Pons (tissue), 1 donor: ENCODE data around the gene ADAMTSL1.

Experiments used
- DNase-seq: peaks from one replicate; pipeline ENCODE4 v3.0.0-alpha.2; 2016; ENCODE audit warnings: low spot score

The ADAMTSL1 gene

DNA sequence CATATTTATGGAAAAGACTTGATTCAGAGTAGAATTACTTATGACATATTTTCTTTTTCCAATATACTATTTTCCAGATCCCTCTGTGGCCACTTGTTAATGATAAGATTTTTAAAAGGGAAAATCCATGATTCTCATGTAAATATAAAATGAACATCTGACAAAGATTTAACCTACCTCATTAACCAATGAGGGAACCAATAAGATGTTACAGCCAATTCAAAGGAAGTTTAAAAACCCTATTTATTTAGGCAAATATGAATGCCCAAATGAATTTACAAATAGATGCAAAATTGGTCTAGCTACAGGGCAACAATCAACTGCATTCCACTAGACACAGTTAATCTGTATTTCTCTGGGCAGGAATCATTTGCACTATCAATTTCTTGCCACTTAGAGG is 226.8 kb downstream of the ADAMTSL1 start:
- DNase-seq, result no peak

DNA sequence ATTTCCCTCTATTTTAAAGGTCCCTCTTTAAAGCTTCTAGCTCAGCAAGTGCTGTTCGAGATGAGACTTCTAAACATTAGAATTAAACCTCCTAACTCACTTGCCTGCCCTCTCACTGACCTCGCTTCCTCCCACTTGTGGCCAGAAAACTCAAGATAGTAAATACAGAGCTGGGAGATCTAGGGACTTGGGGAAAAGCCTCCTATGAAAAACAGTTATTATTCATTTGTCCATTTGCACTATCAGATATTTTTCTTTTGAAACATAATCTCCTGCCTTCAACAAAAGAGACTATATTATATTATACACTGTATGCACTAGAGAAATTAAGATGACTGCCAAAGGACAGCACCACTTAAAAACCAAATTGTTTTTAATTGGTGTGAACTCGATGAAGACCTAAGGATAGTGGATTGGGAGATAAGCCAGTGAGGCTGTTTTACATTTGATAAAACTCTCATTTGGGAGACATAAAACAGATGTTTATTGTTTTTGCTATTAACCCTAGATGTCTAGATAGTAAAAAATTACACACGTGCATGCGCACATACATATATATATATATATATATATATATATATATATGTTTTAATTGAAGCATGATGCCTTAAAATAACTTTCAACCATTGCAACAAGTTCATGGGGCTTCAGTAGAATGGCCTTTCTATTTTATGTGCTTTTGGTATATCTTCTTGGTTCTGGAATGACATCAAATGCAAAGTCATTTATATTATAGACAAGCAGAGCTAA is 229.4 kb downstream of the ADAMTSL1 start:
- DNase-seq, result no peak

DNA sequence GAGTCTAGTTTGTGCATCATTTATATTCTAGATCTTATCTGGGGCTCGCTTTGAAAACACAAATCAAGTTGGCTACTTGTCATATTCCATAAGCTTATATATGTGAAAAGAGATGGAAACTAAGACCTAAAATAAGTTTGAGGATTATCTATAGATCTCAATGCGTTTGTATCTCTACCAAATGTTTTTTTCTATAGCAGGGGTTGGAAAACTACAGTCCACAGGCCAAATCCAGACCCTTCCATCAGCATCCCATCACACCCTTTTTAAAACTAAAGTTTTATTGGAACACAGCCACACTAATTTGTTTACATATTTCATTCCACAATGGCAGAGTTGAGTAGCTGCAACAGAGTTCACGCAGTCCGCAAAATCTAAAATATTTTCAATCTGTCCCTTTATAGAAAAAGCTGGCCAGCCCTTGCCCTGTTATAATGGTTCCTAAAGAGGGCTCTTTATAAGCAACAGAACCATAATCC is 230.0 kb downstream of the ADAMTSL1 start:
- DNase-seq, result no peak

DNA sequence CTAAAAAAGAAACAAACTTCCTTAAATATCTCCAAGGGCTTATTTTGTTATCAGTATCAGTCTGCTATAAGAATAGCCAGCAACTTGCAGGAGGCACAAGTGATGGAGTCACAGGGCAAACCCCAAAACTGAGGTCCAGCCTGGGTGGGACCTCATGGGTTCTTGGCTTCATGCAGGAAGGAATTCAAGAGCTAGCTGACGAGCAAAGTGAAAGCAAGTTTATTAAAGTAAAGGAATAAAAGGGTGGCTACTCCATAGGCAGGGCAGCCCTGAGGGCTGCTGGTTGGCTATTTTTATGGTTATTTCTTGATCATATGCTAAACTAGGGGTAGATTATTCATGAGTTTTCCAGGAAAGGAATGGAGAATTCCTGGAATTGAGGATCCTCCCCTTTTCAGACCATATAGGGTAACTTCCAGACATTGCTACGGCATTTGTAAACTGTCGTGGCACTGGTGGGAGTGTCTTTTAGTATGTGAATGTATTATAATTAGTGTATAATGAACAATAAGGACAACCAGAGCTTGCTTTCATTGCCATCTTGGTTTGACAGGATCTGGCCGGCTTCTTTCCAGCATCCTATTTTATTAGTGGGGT is 231.9 kb downstream of the ADAMTSL1 start:
- DNase-seq, result no peak

DNA sequence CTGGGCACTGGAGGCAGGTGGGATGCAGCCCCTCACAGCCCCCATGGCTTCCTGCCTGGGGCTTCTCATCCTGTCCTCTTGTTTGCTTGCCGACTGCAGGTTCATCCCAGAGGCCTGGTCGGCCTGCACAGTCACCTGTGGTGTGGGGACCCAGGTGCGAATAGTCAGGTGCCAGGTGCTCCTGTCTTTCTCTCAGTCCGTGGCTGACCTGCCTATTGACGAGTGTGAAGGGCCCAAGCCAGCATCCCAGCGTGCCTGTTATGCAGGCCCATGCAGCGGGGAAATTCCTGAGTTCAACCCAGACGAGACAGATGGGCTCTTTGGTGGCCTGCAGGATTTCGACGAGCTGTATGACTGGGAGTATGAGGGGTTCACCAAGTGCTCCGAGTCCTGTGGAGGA is 232.7 kb downstream of the ADAMTSL1 start:
- DNase-seq, result no peak

- DNase-seq, result peak; percentile 62
Observed at GRCh38 chr9:18707061-18707461, 233.1 kb downstream of the ADAMTSL1 start.

GRCh38 chr9:18707489-18708205 is 233.7 kb downstream of the ADAMTSL1 start:
- DNase-seq, result peak; percentile 61

DNA sequence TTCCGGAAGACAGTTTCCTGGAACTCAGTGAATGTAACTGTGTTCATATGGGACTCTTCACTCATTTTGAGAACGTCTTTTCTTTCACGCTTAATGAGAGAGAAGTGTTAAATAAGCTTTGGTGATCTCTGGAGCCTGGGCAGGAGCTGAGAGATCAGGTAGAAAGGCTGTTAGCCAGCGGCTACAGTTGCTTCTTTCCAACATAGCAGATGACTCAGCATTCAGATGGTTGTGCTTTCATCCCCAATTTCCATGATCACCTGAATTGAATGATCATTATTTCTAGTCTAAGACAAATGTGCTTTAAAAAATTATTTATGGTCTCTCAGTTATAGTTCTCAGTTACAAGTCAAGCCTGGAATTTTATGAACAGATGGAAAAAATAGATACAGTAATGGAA is 234.5 kb downstream of the ADAMTSL1 start:
- no peak for DNase-seq

DNA sequence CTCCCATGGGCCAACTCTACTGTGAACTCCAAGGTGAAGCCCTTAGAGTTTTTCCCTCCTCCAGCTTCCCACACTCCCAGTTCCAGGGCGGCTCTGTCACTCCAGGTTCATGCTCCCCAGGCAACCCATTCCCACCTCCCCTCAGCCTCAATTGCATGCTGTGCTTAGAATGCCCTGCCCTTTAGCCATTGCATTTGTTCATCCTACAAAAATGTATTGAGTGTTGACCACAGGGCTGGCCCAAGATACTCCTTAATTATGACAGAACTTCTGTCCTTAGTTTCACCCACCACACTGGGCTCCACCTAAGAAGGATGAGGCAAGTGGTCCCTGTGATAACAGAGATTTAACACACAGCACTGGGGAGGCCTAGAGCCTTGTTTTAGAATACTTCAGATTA is 236.1 kb downstream of the ADAMTSL1 start:
- DNase-seq, result no peak

- no peak for DNase-seq
Observed at GRCh38 chr9:18717759-18718158, 243.8 kb downstream of the ADAMTSL1 start.

DNA sequence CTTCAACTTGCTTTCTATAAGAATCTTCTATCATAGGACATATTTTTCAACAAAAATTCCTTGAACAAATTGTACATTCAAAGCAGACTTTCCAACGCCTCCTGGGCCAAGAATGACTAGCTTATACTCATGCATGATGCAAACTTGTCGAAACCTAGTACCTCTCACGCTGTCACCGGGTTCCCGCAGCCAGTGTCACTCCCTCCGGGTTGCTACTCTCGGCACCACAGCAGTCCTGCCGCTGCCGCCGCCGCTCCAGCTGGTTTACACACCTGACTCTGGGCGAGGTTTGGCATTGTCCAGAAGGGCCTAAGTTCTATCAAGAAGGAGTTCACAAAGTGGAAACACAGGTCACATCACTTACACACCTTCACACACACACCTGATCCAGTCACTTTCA is 244.4 kb downstream of the ADAMTSL1 start:
- no peak for DNase-seq

DNA sequence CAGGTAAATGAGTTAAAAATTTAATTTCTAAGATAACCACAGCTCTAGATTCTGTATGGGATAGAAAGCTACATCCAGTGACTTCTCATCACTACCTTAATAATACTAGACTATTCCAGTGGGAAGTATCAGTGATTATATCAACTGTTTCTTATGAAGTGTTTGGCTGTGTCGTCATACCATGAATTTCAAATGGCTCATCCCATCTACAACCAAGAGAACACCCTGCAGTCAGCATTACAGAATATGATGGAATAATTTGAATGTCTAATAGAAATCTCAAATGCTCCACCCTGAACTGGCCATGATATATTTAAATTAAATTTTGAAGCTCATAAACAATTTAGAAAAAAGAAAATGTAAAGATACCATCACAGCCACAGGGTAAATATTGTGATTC is 245.0 kb downstream of the ADAMTSL1 start:
- DNase-seq, result no peak

DNA sequence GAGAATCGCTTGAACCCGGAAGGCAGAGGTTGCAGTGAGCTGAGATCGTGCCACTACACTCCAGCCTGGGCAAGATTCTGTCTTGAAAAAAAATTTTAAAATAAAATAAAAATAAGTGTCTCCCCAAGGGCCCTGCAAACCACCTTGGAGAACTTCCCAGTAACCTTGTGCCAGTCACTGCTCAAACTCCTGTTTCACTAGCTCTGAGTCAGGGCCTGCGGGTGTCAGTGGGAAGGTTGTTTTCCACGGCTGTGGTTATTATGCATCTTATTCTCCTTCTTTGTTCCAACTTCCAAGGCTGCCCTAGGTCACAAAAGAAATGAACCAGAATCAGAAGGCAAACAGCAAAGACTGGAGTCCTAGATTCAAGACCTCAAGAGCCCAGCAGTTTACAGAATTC is 246.7 kb downstream of the ADAMTSL1 start:
- DNase-seq, result no peak

GRCh38 chr9:18721267-18721994 is 247.5 kb downstream of the ADAMTSL1 start:
- DNase-seq, result no peak

- no peak for DNase-seq
Observed at GRCh38 chr9:18721995-18722310, 248.0 kb downstream of the ADAMTSL1 start.

DNA sequence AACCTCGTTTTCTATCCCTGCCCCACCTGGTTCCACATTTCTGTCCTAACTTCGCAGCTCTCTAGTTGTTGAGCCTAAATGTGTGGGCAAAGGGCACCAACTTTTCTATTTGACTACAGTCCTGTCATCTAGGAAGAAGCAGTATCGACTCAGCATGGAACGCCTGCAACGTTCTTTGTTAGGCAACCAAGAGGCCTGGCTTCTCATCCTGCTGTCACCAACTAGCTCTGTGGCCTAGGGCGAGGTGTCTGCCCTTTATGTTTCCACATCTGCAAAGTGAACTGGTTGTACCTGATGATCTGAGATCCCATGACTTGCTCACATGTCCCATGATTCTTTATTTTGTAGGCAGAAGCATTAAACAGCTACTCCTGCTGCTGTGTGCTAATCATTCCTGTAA is 248.9 kb downstream of the ADAMTSL1 start:
- DNase-seq, result no peak

DNA sequence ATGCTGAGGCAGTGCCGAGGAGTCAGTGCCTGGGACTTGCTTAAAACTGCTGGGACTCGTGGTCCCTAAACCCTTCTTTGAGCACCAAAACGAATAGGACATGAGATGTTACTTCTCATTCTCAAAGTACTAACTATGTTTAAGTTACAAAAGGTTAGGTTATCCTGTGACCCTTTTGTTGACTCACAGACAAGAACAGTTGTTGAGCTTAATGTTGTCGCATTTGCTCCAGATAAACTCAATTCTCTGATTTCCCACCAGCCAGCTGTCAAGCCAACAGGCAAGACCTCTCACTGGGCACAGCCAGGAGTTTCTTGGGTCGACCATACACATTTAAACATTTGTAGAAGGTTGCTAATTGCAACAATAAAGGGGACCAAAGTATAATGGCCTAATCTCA is 249.4 kb downstream of the ADAMTSL1 start:
- no peak for DNase-seq

GRCh38 chr9:18726546-18726945 is 252.6 kb downstream of the ADAMTSL1 start:
- no peak for DNase-seq

DNA sequence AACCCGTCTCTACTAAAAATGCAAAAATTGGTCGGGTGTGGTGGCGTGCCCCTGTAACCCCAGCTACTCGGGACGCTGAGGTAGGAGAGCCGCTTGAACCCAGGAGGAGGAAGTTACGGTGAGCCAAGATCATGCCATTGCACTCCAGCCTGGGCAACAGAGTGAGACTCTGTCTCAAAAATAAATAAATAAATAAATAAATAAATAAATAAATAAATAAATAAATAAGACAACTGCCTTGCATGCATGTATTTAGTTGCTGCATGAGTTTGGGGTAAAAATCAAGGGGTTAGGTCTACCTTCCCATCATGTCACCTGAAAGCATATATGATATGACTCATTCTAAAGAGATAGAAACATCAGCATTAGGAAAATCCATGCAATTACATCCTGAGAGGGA is 254.0 kb downstream of the ADAMTSL1 start:
- DNase-seq, result no peak

DNA sequence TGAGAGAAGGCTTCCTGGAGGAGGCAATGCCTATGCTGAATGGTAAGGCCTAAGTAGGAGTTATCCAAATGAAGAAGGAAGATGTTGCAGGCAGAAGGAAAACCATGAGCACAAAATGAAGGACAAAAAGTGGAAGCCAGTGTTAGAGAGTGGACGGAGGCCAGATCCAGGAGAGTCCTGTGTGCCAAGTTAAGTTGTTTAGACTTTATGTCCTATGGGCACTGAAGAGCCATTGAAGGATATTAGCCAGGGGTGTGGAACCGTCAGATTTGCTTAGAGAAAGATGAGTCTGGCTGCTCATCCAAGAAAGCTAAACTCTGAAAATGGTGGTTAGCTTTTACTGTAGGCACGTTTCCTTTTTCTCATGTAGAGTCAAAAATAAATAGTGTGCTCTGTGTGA is 254.7 kb downstream of the ADAMTSL1 start:
- DNase-seq, result no peak

- DNase-seq, result no peak
Observed at GRCh38 chr9:18730241-18730640, 256.3 kb downstream of the ADAMTSL1 start.

DNA sequence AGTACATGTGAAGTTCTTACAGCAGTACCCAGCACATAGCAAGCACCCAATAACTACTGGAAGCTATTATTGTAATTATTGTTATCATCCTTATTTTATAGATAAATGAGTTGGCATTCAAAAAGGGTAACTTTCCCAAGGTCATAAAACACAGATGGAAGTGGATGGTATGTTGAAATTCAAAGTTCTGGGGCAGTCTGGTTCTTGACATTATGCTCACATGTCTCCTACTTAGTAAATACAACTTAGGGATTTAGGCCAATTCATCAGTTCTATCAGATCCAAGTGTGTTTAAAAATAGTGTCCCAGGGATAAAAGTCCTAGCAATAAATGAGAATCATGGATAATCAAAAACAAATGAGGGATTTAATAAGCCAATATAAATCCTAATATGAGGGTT is 265.2 kb downstream of the ADAMTSL1 start:
- DNase-seq, result no peak
